SK-N-SH (cell line): ENCODE data around the gene RHOT1. TPM values are rescaled to one million over a fixed set of nuclear protein-coding genes. Genes with fewer than 3 reads are reported as not detected.

Experiments used
- CTCF ChIA-PET: fragments of 300-600, 350-600 bp; formaldehyde crosslinking; extraction: SDS; loops from one replicate; lab custom pipeline; 2021; lab: Yijun Ruan, JAX
- POLR2A ChIA-PET: fragments of 350-600 bp; sonication (Branson Sonifier 250); formaldehyde crosslinking; extraction: SDS; loops from one replicate; lab custom pipeline; 2020; ENCODE audit warnings: antibody characterized with exemption, inconsistent platforms; lab: Yijun Ruan, JAX
- DNase-seq: peaks from one replicate; pipeline ENCODE4 v3.0.0; 2012
- H2AFZ ChIP-seq: fragments of 200-600 bp; sonication (generic); 2 replicates; pipeline ENCODE4 v1.8.1; 2016; ENCODE audit warnings: antibody characterized with exemption, mild to moderate bottlenecking, low read depth
- H3F3A ChIP-seq: fragments of 200-600 bp; sonication (generic); replicated peaks from 2 replicates; pipeline ENCODE3; 2016; ENCODE audit warnings: antibody characterized with exemption, mild to moderate bottlenecking; ENCODE audit not compliant: insufficient read depth
- H3K27ac ChIP-seq, 2 experiments: fragments of 200-500 bp in 1 of 2; fragments of 200-600 bp in 1 of 2; sonication (Bioruptor generic) in 1 of 2; sonication (generic), shearing (Covaris generic) in 1 of 2; 2 replicates each; pipeline versions ENCODE4 v1.5.1 to v1.6.1; 2014 to 2016; ENCODE audit warnings: low read depth in 2 of 2, inconsistent platforms in 1 of 2, low read length in 1 of 2, mild to moderate bottlenecking in 1 of 2, mixed read lengths in 1 of 2
- H3K27me3 ChIP-seq: fragments of 200-600 bp; sonication (generic), shearing (Covaris generic); 2 replicates; pipeline ENCODE4 v1.6.1; 2016; ENCODE audit warnings: mixed run types; ENCODE audit not compliant: insufficient read depth
- H3K36me3 ChIP-seq, 2 experiments: fragments of 200-500 bp in 1 of 2; fragments of 200-600 bp in 1 of 2; sonication (Bioruptor generic) in 1 of 2; sonication (generic) in 1 of 2; replicated peaks in 1 of 2; 2 replicates each; pipeline versions ENCODE3 to v1.5.1; 2014 to 2016; ENCODE audit warnings: low read length in 1 of 2, mild to moderate bottlenecking in 1 of 2; ENCODE audit not compliant: insufficient read depth in 2 of 2, control insufficient read depth in 1 of 2
- H3K4me1 ChIP-seq, 2 experiments: fragments of 200-500 bp in 1 of 2; fragments of 200-600 bp in 1 of 2; sonication (Bioruptor generic) in 1 of 2; sonication (generic), shearing (Covaris generic) in 1 of 2; 2 replicates each; pipeline versions ENCODE4 v1.5.1 to v1.6.1; 2014 to 2016; ENCODE audit warnings: low read depth in 1 of 2, low read length in 1 of 2, mixed run types in 1 of 2; ENCODE audit not compliant: insufficient read depth in 2 of 2, control insufficient read depth in 1 of 2
- H3K4me2 ChIP-seq: fragments of 200-600 bp; sonication (generic), shearing (Covaris generic); 2 replicates; pipeline ENCODE4 v1.6.1; 2017; ENCODE audit warnings: mixed run types
- H3K4me3 ChIP-seq, 2 experiments: fragments of 200-500 bp in 1 of 2; fragments of 200-600 bp in 1 of 2; sonication (Bioruptor generic) in 1 of 2; sonication (generic), shearing (Covaris generic) in 1 of 2; 2 replicates each; pipeline versions ENCODE4 v1.5.1 to v1.8.1; 2014 to 2016; ENCODE audit warnings: low read depth in 2 of 2, inconsistent platforms in 1 of 2, low read length in 1 of 2, mild to moderate bottlenecking in 1 of 2, mixed read lengths in 1 of 2, moderate library complexity in 1 of 2
- H3K79me2 ChIP-seq: fragments of 200-600 bp; sonication (generic); 2 replicates; pipeline ENCODE4 v1.8.1; 2017; ENCODE audit warnings: mild to moderate bottlenecking; ENCODE audit not compliant: insufficient read depth
- H3K9ac ChIP-seq: fragments of 200-600 bp; sonication (generic); 2 replicates; pipeline ENCODE4 v1.6.1; 2017; ENCODE audit warnings: mixed run types
- H3K9me2 ChIP-seq: fragments of 200-600 bp; sonication (generic); 2 replicates; pipeline ENCODE4 v1.6.1; 2017; ENCODE audit warnings: mixed run types
- H3K9me3 ChIP-seq: fragments of 200-600 bp; sonication (generic); 2 replicates; pipeline ENCODE4 v1.6.1; 2017; ENCODE audit warnings: mixed run types, mild to moderate bottlenecking, moderate library complexity
- H4K20me1 ChIP-seq: fragments of 200-600 bp; sonication (generic); 2 replicates; pipeline ENCODE4 v1.6.1; 2017; ENCODE audit warnings: mild to moderate bottlenecking, mixed run types; ENCODE audit not compliant: insufficient read depth
- CHD2 ChIP-seq: fragments of 150-350 bp; IDR thresholded peaks from 2 replicates; pipeline ENCODE4 v1.6.1; 2018; ENCODE audit warnings: low read length; ENCODE audit not compliant: partially characterized antibody
- ELF1 ChIP-seq: IDR thresholded peaks from 2 replicates; pipeline ENCODE4 v1.4.0; 2012
- EZH2phosphoT487 ChIP-seq: fragments of 200-600 bp; sonication (generic); IDR thresholded peaks from 2 replicates; pipeline ENCODE4 v1.6.1; 2017; ENCODE audit warnings: low read depth, mixed run types, mild to moderate bottlenecking, antibody characterized with exemption, moderate library complexity, borderline replicate concordance
- FOSL2 ChIP-seq: IDR thresholded peaks from 2 replicates; pipeline ENCODE4 v1.4.0; 2012; ENCODE audit warnings: low read depth, mild to moderate bottlenecking, moderate library complexity, borderline replicate concordance
- FOXM1 ChIP-seq: IDR thresholded peaks from 2 replicates; pipeline ENCODE4 v1.4.0; 2012; ENCODE audit warnings: low read depth, mild to moderate bottlenecking
- GABPA ChIP-seq: IDR thresholded peaks from 2 replicates; pipeline ENCODE4 v1.4.0; 2012; ENCODE audit warnings: low read depth, mild to moderate bottlenecking
- IRF3 ChIP-seq: fragments of 150-350 bp; IDR thresholded peaks from 2 replicates; pipeline ENCODE4 v1.6.1; 2016; ENCODE audit warnings: mild to moderate bottlenecking, low read depth, low read length
- NFIC ChIP-seq: IDR thresholded peaks from 2 replicates; pipeline ENCODE4 v1.4.0; 2012; ENCODE audit warnings: borderline replicate concordance
- NRF1 ChIP-seq: IDR thresholded peaks from 2 replicates; pipeline ENCODE4 v1.6.1; 2012; ENCODE audit warnings: low read depth, mild to moderate bottlenecking, low read length
- RCOR1 ChIP-seq: fragments of 150-350 bp; IDR thresholded peaks from 2 replicates; pipeline ENCODE4 v1.6.1; 2017; ENCODE audit warnings: antibody characterized with exemption, low read length
- RXRA ChIP-seq: IDR thresholded peaks from 2 replicates; pipeline ENCODE4 v1.4.0; 2012; ENCODE audit warnings: low read depth, mild to moderate bottlenecking, borderline replicate concordance
- SIN3A ChIP-seq: IDR thresholded peaks from 2 replicates; pipeline ENCODE4 v1.6.1; 2012; ENCODE audit warnings: low read depth, mild to moderate bottlenecking, low read length, moderate library complexity, borderline replicate concordance
- TCF12 ChIP-seq: IDR thresholded peaks from 2 replicates; pipeline ENCODE4 v1.4.0; 2012
- USF1 ChIP-seq: IDR thresholded peaks from 2 replicates; pipeline ENCODE4 v1.4.0; 2012; ENCODE audit warnings: low read depth, borderline replicate concordance
- YY1 ChIP-seq: IDR thresholded peaks from 2 replicates; pipeline ENCODE4 v1.4.0; 2012; ENCODE audit warnings: low read depth, mild to moderate bottlenecking
- WGBS: methylation state at CpG from one replicate; pipeline ENCODE4 v1.1.6; 2017; ENCODE audit warnings: low lambda C conversion rate; 5-methylcytosine and 5-hydroxymethylcytosine counted together
- polyA plus RNA-seq, 3 experiments: library from polyadenylated mRNA; depleted of rRNA; stranded (reverse); fragments of >200 nt; gene quantifications; 2 replicates each; pipeline ENCODE4 v1.2.3, GENCODE V29; 2012
- TF ChIP-seq, protein P1 (sequence below): IDR thresholded peaks from 2 replicates; pipeline ENCODE4 v1.6.1; 2012; ENCODE audit warnings: mild to moderate bottlenecking, low read depth, low read length, moderate library complexity
- TF ChIP-seq, protein P2 (sequence below): IDR thresholded peaks from 2 replicates; pipeline ENCODE4 v1.4.0; 2012; ENCODE audit warnings: low read depth

The RHOT1 gene
- polyA plus RNA-seq, 1 of the 3 experiments (the other 2 are of a cell fraction), result 25.0 TPM

- Histone ChIP-seq H2AFZ (no peak overlapping the region), H3K4me3 (no peak overlapping the region), H3K79me2 (no peaks in the 10 kb centered on the region), H3K27ac (no peak overlapping the region), H3K36me3 (no peaks in the 10 kb centered on the region), H3F3A (peaks cover 11% of the 10 kb centered on the region), H3K4me1 (peaks cover 0 to 10% of the 10 kb centered on the region in 2 experiments; a peak in 1 of 4 replicates), H3K9ac (no peak overlapping the region), H3K9me2 (no peaks in the 10 kb centered on the region), H3K4me2 (no peak overlapping the region), H3K9me3 (no peaks in the 10 kb centered on the region), H4K20me1 (no peaks in the 10 kb centered on the region), H3K27me3 (peaks cover 7% of the 10 kb centered on the region; the same call in 1 of the 2 replicates)
- ChIA-PET POLR2A (no interaction called here), CTCF (no interaction called here)
- 88% methylated on average over 7 of the region's 7 CpGs for WGBS
- no peak for DNase-seq
- TF ChIP-seq USF1 (no peak), GABPA (no peak), NRF1 (no peak), FOSL2 (no peak), YY1 (no peak), SIN3A (no peak), RCOR1 (no peak)
These were observed 126.5 kb downstream of the RHOT1 start for GRCh38 chr17:32268734-32269288.

DNA sequence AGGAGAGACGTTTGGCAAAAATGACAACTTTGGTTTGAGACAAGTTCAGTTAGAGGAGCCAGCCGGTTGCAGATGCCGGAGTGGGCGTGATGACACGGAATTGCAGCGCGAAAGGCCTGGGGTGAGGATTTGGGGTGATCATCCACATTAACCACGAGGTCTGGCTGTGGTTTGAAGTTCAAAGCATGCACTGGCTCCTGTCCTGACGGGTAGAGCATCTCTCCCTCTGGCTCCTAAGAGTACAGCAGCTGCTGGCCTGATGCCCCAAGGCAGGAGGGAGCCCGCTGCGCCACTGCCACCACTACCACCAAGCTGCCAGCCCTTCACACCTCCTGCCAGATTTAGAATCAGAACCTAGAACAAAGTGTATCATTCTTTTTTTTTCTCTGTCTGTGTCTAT is 127.1 kb downstream of the RHOT1 start:
- WGBS, result 80% methylated on average over 11 of the region's 11 CpGs

More for the DNA sequence above, 127.1 kb downstream of the RHOT1 start:
- Histone ChIP-seq H3F3A (peaks cover 9% of the 10 kb centered on the region), H2AFZ (no peak overlapping the region), H3K4me2 (no peak overlapping the region), H3K79me2 (no peaks in the 10 kb centered on the region), H3K4me1 (peaks cover 0 to 10% of the 10 kb centered on the region in 2 experiments; a peak in 1 of 4 replicates), H3K27ac (no peak overlapping the region), H3K9ac (no peak overlapping the region), H3K27me3 (peaks cover 7% of the 10 kb centered on the region; the same call in 1 of the 2 replicates), H4K20me1 (no peaks in the 10 kb centered on the region), H3K9me3 (no peaks in the 10 kb centered on the region), H3K4me3 (no peak overlapping the region), H3K36me3 (no peaks in the 10 kb centered on the region), H3K9me2 (no peaks in the 10 kb centered on the region)
- DNase-seq, result no peak
- ChIA-PET POLR2A (interaction anchor here (0.6 kb wide), 1 partner anchor 437 kb away, joined by 3 read pairs; no protein-coding TSS in a partner anchor), CTCF (no interaction called here)
- TF ChIP-seq TCF12 (no peak), NFIC (no peak), CHD2 (no peak), YY1 (no peak), FOXM1 (no peak), RXRA (no peak), RCOR1 (no peak), ELF1 (no peak), IRF3 (no peak), EZH2phosphoT487 (no peak)
- TF ChIP-seq, protein P1, sequence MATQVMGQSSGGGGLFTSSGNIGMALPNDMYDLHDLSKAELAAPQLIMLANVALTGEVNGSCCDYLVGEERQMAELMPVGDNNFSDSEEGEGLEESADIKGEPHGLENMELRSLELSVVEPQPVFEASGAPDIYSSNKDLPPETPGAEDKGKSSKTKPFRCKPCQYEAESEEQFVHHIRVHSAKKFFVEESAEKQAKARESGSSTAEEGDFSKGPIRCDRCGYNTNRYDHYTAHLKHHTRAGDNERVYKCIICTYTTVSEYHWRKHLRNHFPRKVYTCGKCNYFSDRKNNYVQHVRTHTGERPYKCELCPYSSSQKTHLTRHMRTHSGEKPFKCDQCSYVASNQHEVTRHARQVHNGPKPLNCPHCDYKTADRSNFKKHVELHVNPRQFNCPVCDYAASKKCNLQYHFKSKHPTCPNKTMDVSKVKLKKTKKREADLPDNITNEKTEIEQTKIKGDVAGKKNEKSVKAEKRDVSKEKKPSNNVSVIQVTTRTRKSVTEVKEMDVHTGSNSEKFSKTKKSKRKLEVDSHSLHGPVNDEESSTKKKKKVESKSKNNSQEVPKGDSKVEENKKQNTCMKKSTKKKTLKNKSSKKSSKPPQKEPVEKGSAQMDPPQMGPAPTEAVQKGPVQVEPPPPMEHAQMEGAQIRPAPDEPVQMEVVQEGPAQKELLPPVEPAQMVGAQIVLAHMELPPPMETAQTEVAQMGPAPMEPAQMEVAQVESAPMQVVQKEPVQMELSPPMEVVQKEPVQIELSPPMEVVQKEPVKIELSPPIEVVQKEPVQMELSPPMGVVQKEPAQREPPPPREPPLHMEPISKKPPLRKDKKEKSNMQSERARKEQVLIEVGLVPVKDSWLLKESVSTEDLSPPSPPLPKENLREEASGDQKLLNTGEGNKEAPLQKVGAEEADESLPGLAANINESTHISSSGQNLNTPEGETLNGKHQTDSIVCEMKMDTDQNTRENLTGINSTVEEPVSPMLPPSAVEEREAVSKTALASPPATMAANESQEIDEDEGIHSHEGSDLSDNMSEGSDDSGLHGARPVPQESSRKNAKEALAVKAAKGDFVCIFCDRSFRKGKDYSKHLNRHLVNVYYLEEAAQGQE, result no peak
- TF ChIP-seq, protein P2, sequence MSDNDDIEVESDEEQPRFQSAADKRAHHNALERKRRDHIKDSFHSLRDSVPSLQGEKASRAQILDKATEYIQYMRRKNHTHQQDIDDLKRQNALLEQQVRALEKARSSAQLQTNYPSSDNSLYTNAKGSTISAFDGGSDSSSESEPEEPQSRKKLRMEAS, result no peak
